SH-SY5Y (cell line): ENCODE data around the gene GAS6.

Experiments used
- GATA2 ChIP-seq: IDR thresholded peaks from 2 replicates; pipeline ENCODE4 v1.6.1; 2011; ENCODE audit warnings: mild to moderate bottlenecking, low read depth, low read length
- GATA3 ChIP-seq: IDR thresholded peaks from 2 replicates; pipeline ENCODE4 v1.6.1; 2011; ENCODE audit warnings: low read depth, mild to moderate bottlenecking, low read length, moderate library complexity

- no peak for TF ChIP-seq GATA2
- no peak for TF ChIP-seq GATA3
These were observed 92.1 kb downstream of the GAS6 start for GRCh38 chr13:113771709-113772331.
